ENCODE results near the gene LGALS9C.
"Not testable (repeated sequence)": the region's sequence is repeated elsewhere in the genome, so short reads cannot be mapped to it uniquely, and the experiment has no call there.

Gene LGALS9C

GRCh38 chr17:18478977-18479595, 2.5 kb downstream of the LGALS9C start:
- DNase-seq (ENCODE audit: low spot score) = not testable (repeated sequence)

GRCh38 chr17:18481775-18482174, 5.2 kb downstream of the LGALS9C start:
- DNase-seq (ENCODE audit: low spot score) = not testable (repeated sequence)

DNA sequence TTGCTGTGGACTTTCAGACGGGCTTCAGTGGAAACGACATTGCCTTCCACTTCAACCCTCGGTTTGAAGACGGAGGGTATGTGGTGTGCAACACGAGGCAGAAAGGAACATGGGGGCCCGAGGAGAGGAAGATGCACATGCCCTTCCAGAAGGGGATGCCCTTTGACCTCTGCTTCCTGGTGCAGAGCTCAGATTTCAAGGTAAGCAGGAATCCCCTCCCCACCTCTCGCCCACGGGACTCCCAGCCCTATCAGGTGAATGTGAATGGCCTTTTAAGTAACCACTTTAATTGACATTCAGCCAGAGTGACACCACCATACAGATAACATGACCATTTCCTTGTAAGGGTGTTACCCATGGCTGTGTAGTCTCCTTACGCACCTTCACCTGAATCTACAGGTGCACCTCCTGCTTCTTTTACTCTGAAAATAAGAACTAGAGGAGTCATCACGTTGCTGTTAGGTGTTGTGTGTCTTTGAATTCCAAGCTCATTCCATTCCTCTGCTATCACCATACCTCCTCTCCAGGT, 9.4 kb downstream of the LGALS9C start:
- not testable (repeated sequence) for DNase-seq (ENCODE audit: low spot score)

DNA sequence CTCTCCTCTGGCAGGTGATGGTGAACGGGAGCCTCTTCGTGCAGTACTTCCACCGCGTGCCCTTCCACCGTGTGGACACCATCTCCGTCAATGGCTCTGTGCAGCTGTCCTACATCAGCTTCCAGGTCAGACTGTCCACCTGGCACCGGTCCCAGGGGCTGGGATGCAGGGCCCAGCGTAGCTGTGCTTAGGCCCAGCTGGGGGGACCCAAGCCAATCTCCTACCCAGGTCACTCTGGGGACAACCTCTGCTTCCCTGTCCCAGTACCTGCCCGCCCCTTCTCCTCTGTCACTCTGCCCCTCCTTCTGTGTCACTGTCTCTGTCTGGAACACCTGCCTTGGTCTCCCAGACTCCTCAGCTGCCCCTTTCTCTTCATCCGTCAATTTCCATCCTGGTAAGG, 11.0 kb downstream of the LGALS9C start:
- DNase-seq (ENCODE audit: low spot score) = not testable (repeated sequence)

DNA sequence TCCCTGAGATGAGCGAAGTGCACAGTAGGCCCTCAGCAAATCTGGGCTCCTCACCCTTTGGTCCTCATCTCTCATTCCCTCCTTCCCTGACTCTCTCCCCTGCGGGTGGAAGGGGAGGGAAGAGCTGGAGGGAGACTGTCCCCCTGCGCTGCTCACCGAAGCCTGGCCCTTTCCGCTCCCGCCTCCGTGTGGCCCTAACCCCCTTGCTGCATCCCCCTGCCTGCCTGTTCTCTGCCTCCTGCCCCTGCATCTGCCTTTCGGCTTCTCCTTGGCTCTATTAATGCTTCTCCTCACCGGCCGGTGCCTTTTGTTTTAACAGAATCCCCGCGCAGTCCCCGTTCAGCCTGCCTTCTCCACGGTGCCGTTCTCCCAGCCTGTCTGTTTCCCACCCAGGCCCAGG, 12.0 kb downstream of the LGALS9C start:
- DNase-seq (ENCODE audit: low spot score) = not testable (repeated sequence)

DNA sequence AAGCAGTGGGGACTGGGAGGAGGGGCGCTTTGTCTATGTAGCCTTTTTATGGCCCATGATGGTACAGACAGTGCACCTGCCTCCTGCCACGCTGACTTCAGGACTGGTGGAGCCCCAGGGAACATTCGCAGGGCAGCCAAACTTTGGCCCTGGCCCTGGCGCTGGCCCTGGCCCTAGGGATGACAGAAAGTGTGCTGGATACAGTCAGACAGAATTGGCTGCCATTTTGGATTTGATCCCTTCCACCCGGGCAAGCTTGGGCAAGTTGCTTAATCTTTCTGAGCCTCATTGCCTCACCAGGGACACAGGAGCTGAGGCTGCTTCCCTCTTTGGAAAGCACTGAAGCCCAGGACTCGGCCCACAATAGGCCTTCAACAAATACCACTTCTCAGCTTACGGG, 13.4 kb downstream of the LGALS9C start:
- not testable (repeated sequence) for DNase-seq (ENCODE audit: low spot score)

DNA sequence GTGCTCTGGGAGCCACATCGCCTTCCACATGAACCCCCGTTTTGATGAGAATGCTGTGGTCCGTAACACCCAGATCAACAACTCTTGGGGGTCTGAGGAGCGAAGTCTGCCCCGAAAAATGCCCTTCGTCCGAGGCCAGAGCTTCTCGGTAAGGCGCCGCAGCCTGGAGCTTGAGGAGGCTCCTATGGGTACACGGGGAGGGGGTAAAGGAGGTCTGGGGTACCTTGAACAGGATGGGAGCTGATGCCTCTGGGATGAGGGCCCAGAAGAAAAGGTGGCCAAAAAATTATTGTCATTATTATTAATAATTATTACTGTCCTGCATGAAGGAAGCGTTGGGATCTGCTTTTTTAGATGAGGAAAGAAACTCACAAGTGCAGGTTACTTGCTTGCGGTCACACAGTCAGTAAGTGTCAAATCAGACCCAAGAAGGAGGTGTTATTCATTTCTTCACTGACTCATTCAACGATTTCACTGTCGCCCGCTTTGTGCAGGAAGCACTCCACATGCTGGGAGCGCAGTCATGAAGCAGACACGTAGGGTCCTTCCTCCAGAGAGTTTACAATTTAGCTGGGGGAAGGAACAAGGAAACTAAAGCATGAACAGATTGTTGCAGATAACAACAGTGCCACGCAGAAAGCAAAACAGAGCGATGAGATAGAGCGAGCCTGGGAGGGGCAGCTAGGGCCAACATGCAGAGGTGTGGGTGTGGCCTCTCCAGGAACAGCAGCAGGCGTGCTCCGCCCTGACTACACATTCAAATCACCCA, 16.3 kb downstream of the LGALS9C start:
- peak; percentile 21 for DNase-seq (ENCODE audit: low spot score)

GRCh38 chr17:18494250-18494768, 17.7 kb downstream of the LGALS9C start:
- DNase-seq (ENCODE audit: low spot score) = not testable (repeated sequence)

DNA sequence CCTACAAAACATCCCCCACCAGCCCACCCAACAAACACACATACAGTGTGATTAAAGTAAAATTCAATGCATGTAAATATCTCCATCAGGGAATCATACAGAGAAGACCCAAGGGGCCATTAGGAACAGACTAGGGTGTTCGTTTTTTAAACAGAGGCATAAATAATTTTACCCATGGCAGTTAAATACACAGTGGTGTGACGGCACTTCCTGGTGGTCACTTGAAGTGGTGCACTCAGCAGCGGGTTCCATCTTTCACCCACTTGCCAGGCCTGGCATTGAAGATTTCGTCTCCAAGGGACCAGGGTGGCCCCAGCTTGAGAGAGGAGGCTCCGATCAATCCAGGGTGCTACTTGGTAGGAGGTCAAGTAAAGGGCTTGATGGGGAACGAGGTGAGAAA, 20.5 kb downstream of the LGALS9C start:
- not testable (repeated sequence) for DNase-seq (ENCODE audit: low spot score)

GRCh38 chr17:18499100-18499499, 22.5 kb downstream of the LGALS9C start:
- not testable (repeated sequence) for DNase-seq (ENCODE audit: low spot score)

GRCh38 chr17:18499756-18500155, 23.2 kb downstream of the LGALS9C start:
- not testable (repeated sequence) for DNase-seq (ENCODE audit: low spot score)

DNA sequence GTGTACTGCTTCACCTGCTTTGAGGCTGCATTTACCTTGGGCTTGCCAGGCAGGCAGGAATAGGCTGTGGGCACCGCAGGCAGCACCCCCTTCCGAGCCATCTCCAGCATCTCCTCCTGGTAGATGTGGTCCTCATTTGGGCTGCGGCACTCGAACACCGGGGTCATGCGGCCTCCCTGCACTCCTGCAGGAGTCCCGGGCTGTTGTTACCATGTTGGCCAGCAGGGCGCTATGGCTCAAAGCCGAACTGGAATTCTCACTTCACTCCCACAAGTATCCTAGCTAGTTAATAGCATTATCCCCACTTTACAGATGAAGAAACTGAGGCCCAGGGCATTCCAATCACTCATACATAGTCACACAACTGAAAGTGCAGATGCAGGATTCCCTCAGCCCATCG, 23.7 kb downstream of the LGALS9C start:
- DNase-seq (ENCODE audit: low spot score) = not testable (repeated sequence)

DNA sequence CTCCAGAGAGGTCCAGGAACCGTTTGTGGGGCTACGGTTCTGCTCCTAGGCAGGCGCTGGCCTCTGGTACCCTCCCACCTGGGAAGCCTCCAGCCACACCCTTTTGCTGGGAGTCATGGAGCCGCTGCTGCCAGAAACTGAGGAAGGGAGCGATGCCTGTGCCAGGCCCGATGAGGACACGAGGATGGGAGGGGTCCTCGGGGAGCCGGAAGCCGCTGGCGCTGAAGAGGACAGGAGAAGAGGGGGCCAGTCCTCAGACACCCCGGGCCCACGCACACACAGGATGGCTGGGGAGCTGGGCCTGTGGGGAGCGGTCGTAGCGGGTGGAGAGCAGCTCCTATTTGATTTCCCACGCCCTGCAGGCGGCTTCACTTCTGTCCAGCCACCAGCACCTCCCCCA, 24.2 kb downstream of the LGALS9C start:
- DNase-seq (ENCODE audit: low spot score) = not testable (repeated sequence)

GRCh38 chr17:18503221-18503620, 26.6 kb downstream of the LGALS9C start:
- not testable (repeated sequence) for DNase-seq (ENCODE audit: low spot score)

DNA sequence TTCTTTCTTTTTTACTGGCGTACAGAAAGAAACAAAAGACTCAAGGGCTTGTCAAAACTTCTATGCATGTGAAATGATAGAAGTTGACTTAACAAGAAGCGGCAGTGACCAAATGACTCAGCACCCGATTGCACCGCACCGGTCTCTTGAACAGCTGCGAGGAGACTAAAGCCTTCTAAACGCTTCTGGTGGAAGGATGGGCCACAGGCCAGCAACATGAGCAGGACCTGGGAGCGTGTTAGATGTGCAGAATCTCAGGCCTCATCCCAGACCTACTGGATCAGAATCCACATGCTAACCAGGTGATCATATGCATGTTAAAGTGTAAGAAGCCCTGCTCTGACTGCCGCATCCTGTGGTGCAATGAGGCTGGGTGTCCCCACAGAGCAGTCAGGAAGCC, 31.1 kb downstream of the LGALS9C start:
- DNase-seq (ENCODE audit: low spot score) = not testable (repeated sequence)

- DNase-seq (ENCODE audit: low spot score) = not testable (repeated sequence)
Observed at GRCh38 chr17:18508667-18509066, 32.1 kb downstream of the LGALS9C start.

DNA sequence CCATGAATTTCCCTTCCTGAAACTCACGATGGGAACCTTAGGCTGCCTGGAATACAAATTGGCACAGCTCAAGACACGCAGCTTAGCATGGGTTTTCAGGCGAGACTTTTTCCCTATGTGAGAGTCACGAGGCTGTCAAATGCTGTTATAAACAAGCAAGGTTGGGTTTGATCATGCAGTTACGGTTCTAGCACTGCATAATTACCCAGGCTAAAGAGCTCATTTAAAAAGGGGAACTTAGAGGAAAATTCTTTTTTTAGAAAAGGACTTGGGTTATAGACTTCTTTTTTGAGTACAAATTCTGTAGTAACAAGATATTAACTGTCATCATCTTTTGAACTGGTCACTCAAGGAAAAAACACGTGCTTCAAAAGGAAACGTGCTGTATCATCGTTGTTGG, 44.5 kb downstream of the LGALS9C start:
- DNase-seq (ENCODE audit: low spot score) = not testable (repeated sequence)

DNA sequence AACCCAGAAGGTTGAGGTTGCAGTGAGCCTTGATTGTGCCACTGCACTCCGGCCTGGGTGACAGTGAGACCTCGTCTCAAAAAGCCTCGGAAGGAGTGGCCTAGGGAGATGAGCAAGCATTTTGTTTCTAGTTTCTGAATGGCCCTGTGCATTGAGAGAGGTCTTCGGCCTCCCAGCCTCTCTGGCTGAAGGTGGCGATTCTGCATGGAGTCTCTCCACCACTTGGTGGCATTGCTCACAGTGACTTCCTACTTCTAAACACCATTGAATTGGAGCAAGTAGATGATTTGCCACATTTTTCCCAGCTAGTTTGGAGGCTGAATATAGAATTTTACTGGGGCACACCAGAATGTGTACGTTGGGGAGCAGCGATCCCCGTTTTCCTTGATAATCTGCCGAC, 48.4 kb downstream of the LGALS9C start:
- not testable (repeated sequence) for DNase-seq (ENCODE audit: low spot score)

DNA sequence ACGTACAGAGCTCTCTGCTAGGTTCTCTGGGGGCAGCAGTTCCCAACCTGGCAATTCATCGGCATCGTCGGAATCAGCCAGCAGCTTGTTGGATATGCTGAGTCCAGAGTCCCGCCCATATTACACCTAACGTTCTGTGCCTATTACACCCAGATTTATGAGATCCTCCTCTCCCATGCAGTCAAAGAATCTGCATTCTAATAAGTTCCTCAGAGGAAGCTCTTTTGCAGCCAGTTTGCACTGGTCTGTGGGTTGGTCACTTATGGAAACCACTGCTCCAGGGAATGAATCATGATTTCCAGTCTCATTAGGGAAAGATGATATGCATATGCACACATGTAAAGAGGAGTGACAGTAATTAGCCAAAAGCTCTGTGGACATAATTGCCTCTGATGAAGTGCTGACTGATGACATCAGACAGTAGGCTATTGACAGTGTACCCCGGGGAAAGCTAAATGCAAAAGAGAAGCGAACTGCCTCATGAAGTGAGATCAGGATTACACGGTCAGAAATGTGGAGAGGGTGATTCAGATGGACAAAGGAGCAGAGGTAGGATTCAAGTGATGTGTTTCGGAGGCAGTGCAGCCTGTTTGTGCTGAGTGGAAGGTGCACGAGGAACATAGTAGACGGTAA, 49.7 kb downstream of the LGALS9C start:
- not testable (repeated sequence) for DNase-seq (ENCODE audit: low spot score)

GRCh38 chr17:18527354-18527753, 50.8 kb downstream of the LGALS9C start:
- not testable (repeated sequence) for DNase-seq (ENCODE audit: low spot score)

- DNase-seq (ENCODE audit: low spot score) = not testable (repeated sequence)
Observed at GRCh38 chr17:18528435-18528834, 51.8 kb downstream of the LGALS9C start.

DNA sequence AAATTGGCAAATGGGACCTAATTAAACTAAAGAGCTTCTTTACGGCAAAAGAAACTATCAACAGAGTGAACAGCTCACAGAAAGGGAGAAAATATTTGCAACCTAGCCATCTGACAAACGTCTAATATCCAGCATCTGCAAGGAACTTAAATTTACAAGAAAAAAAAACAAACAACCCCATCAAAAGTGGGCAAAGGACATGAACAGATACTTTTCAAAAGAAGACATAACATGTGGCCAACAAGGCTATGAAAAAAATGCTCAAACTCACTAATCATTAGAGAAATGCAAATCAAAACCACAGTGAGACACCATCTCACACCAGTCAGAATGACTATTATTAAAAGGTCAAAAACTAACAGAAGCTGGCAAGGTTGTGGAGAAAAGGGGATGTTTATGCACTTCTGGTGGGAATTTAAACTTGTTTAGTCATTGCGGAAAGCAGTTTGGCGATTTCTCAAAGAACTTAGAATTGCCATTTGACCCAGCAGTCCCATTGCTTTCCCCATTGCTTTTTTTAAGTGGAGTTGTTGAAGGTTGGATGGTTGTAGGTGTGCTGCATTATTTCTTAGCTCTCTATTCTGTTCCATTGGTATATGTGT, 52.4 kb downstream of the LGALS9C start:
- not testable (repeated sequence) for DNase-seq (ENCODE audit: low spot score)

Measured in kidney capillary endothelial cell (primary cell).